H9 (cell line): ENCODE measurements around the gene PITPNM3. TPM values are rescaled to one million over a fixed set of nuclear protein-coding genes. Genes with fewer than 3 reads are reported as not detected.

ENCODE experiments used
- DNase-seq: peaks from one replicate; pipeline ENCODE4 v3.0.0-alpha.2; 2017
- H2AFZ ChIP-seq: one replicate; pipeline ENCODE4 v1.6.1; 2013; ENCODE audit warnings: mild to moderate bottlenecking, low read length, control low read depth, moderate library complexity
- H2AK5ac ChIP-seq: 2 replicates; pipeline ENCODE4 v1.6.1; 2013; ENCODE audit warnings: low read length, control low read depth, mixed read lengths; ENCODE audit not compliant: insufficient read length
- H2BK120ac ChIP-seq: one replicate; pipeline ENCODE4 v1.6.1; 2013; ENCODE audit warnings: low read depth, mild to moderate bottlenecking, low read length, control low read depth, inconsistent platforms; ENCODE audit not compliant: poor library complexity, severe bottlenecking
- H2BK12ac ChIP-seq: 2 replicates; pipeline ENCODE4 v1.6.1; 2013; ENCODE audit warnings: low read length, control low read depth, mixed read lengths, low read depth; ENCODE audit not compliant: insufficient read length
- H2BK15ac ChIP-seq: 2 replicates; pipeline ENCODE4 v1.6.1; 2013; ENCODE audit warnings: low read depth, low read length, control low read depth
- H2BK20ac ChIP-seq: one replicate; pipeline ENCODE4 v1.6.1; 2013; ENCODE audit warnings: low read depth, mild to moderate bottlenecking, low read length, control low read depth, inconsistent platforms; ENCODE audit not compliant: poor library complexity, severe bottlenecking
- H2BK5ac ChIP-seq: 2 replicates; pipeline ENCODE4 v1.6.1; 2013; ENCODE audit warnings: low read length, control low read depth, mixed read lengths; ENCODE audit not compliant: insufficient read length
- H3K14ac ChIP-seq: 2 replicates; pipeline ENCODE4 v1.6.1; 2013; ENCODE audit warnings: low read length, control low read depth; ENCODE audit not compliant: insufficient read depth
- H3K18ac ChIP-seq: 2 replicates; pipeline ENCODE4 v1.6.1; 2013; ENCODE audit warnings: low read depth, mild to moderate bottlenecking, mixed read lengths, low read length, control low read depth; ENCODE audit not compliant: insufficient read length
- H3K23ac ChIP-seq: 2 replicates; pipeline ENCODE4 v1.6.1; 2013; ENCODE audit warnings: low read length, control low read depth, mixed read lengths, low read depth; ENCODE audit not compliant: insufficient read length
- H3K23me2 ChIP-seq: 2 replicates; pipeline ENCODE4 v1.6.1; 2013; ENCODE audit warnings: low read depth, mild to moderate bottlenecking, mixed read lengths, low read length, control low read depth; ENCODE audit not compliant: insufficient read length, poor library complexity, severe bottlenecking
- H3K27ac ChIP-seq: 2 replicates; pipeline ENCODE4 v1.5.1; 2013; ENCODE audit warnings: low read length, control low read depth, mixed read lengths, low read depth; ENCODE audit not compliant: insufficient read length
- H3K27me3 ChIP-seq: 2 replicates; pipeline ENCODE4 v1.6.1; 2013; ENCODE audit warnings: low read length, control low read depth, inconsistent platforms; ENCODE audit not compliant: insufficient read depth
- H3K4ac ChIP-seq: 2 replicates; pipeline ENCODE4 v1.6.1; 2013; ENCODE audit warnings: low read depth, mild to moderate bottlenecking, control low read depth, inconsistent platforms, low read length, moderate library complexity
- H3K4me1 ChIP-seq: 2 replicates; pipeline ENCODE4 v1.6.1; 2013; ENCODE audit warnings: low read length, control low read depth, inconsistent platforms; ENCODE audit not compliant: insufficient read depth
- H3K4me2 ChIP-seq: 2 replicates; pipeline ENCODE4 v1.6.1; 2013; ENCODE audit warnings: low read length, control low read depth, mixed read lengths; ENCODE audit not compliant: insufficient read length, insufficient read depth
- H3K56ac ChIP-seq: 2 replicates; pipeline ENCODE4 v1.6.1; 2013; ENCODE audit warnings: low read depth, mild to moderate bottlenecking, mixed read lengths, low read length, control low read depth; ENCODE audit not compliant: insufficient read length
- H3K79me1 ChIP-seq: 2 replicates; pipeline ENCODE4 v1.6.1; 2013; ENCODE audit warnings: low read depth, mild to moderate bottlenecking, moderate library complexity, low read length, control low read depth, inconsistent platforms; ENCODE audit not compliant: insufficient read depth, poor library complexity, severe bottlenecking
- H3K79me2 ChIP-seq: 2 replicates; pipeline ENCODE4 v1.6.1; 2013; ENCODE audit warnings: low read length, control low read depth, inconsistent platforms; ENCODE audit not compliant: insufficient read depth
- H3K9ac ChIP-seq: 2 replicates; pipeline ENCODE4 v1.6.1; 2013; ENCODE audit warnings: low read length, control low read depth, mixed read lengths; ENCODE audit not compliant: insufficient read length; ENCODE audit errors: extremely low read depth
- H3K9me3 ChIP-seq: one replicate; pipeline ENCODE4 v1.6.1; 2013; ENCODE audit warnings: low read depth, low read length, inconsistent platforms; ENCODE audit not compliant: control insufficient read depth
- H3T11ph ChIP-seq: one replicate; pipeline ENCODE4 v1.6.1; 2013; ENCODE audit warnings: mild to moderate bottlenecking, low read length, control low read depth, inconsistent platforms
- H4K20me1 ChIP-seq: one replicate; pipeline ENCODE4 v1.6.1; 2013; ENCODE audit not compliant: control insufficient read depth, insufficient read length, insufficient read depth
- H4K5ac ChIP-seq: 2 replicates; pipeline ENCODE4 v1.6.1; 2013; ENCODE audit warnings: low read depth, mild to moderate bottlenecking, mixed read lengths, low read length, control low read depth; ENCODE audit not compliant: insufficient read length
- H4K8ac ChIP-seq: replicated peaks from 2 replicates; pipeline ENCODE4 v1.6.1; 2013; ENCODE audit warnings: low read length, control low read depth, mixed read lengths, low read depth; ENCODE audit not compliant: insufficient read length
- H4K91ac ChIP-seq: 2 replicates; pipeline ENCODE4 v1.6.1; 2013; ENCODE audit warnings: low read depth, mild to moderate bottlenecking, moderate library complexity, mixed read lengths, low read length, control low read depth; ENCODE audit not compliant: insufficient read length
- H3K27ac Mint-ChIP-seq, 3 experiments: 2 replicates in 2 of 3; 3 replicates in 1 of 3; pipeline ENCODE4 v1.8.0; 2020 to 2021; ENCODE audit warnings: mixed read lengths in 3 of 3, mild to moderate bottlenecking in 1 of 3, moderate library complexity in 1 of 3
- H3K27me3 Mint-ChIP-seq: 2 replicates; pipeline ENCODE4 v1.8.0; 2021; ENCODE audit warnings: low read depth, mild to moderate bottlenecking, moderate library complexity, mixed read lengths
- H3K36me3 Mint-ChIP-seq, 3 experiments: 2 replicates in 2 of 3; 3 replicates in 1 of 3; pipeline ENCODE4 v1.8.0; 2020 to 2021; ENCODE audit warnings: low read depth in 3 of 3, mixed read lengths in 3 of 3; ENCODE audit not compliant: insufficient read depth in 1 of 3
- H3K4me1 Mint-ChIP-seq, 2 experiments: 2 replicates each; pipeline ENCODE4 v1.8.0; 2020; ENCODE audit warnings: mixed read lengths in 2 of 2
- H3K4me3 Mint-ChIP-seq, 2 experiments: 2 replicates in 1 of 2; 3 replicates in 1 of 2; pipeline ENCODE4 v1.8.0; 2020 to 2021; ENCODE audit warnings: mild to moderate bottlenecking in 2 of 2, mixed read lengths in 2 of 2, moderate library complexity in 1 of 2
- H3K9me3 Mint-ChIP-seq, 2 experiments: 2 replicates in 1 of 2; 3 replicates in 1 of 2; pipeline ENCODE4 v1.8.0; 2020; ENCODE audit warnings: mild to moderate bottlenecking in 2 of 2, mixed read lengths in 2 of 2, moderate library complexity in 1 of 2
- CTCF ChIP-seq: fragments of 200-600 bp; sonication (generic); conservative IDR thresholded peaks from 3 replicates; pipeline ENCODE4 v1.8.0; 2021; ENCODE audit warnings: antibody characterized with exemption, mild to moderate bottlenecking
- WGBS: extraction: QIAGEN DNeasy Blood & Tissue Kit; methylation state at CpG from one replicate; pipeline ENCODE4 v1.1.7; 2013; ENCODE audit warnings: missing lambda C conversion rate, low lambda C conversion rate, mixed read lengths; ENCODE audit not compliant: insufficient read length; ENCODE audit errors: extremely low coverage; 5-methylcytosine and 5-hydroxymethylcytosine counted together
- total RNA-seq: library from RNA; stranded (reverse); gene quantifications from 2 replicates; pipeline ENCODE4 v1.2.1, GENCODE V29; 2021

The PITPNM3 gene
- total RNA-seq, 1 experiment from 2014 or later, result 3.4 TPM

GRCh38 chr17:6455321-6455705 is 101.0 kb downstream of the PITPNM3 start:
- Histone ChIP-seq H2BK12ac (no peak overlapping the region), H3K4ac (no peak overlapping the region), H3K23me2 (peaks cover 5% of the 10 kb centered on the region), H3K9me3 (no peaks in the 10 kb centered on the region), H2BK5ac (no peak overlapping the region), H2BK15ac (no peak overlapping the region), H3K4me1 (peaks cover 12% of the 10 kb centered on the region; the same call in 1 of the 2 replicates), H3K14ac (peak overlapping the region; percentile 89), H3K79me2 (no peaks in the 10 kb centered on the region), H3K56ac (no peak overlapping the region), H4K5ac (no peak overlapping the region), H4K8ac (no peak overlapping the region), H3K23ac (no peak overlapping the region), H4K91ac (peak overlapping the region; percentile 13), H3K4me2 (peak overlapping the region; percentile 61), H2AFZ (no peak overlapping the region), H3K18ac (peak overlapping the region; percentile 68), H3K79me1 (no peaks in the 10 kb centered on the region), H2BK120ac (no peak overlapping the region), H3K9ac (no peak overlapping the region), H3K27me3 (no peaks in the 10 kb centered on the region), H3T11ph (no peak overlapping the region), H4K20me1 (no peaks in the 10 kb centered on the region), H3K27ac (no peak overlapping the region), H2AK5ac (no peak overlapping the region), H2BK20ac (no peak overlapping the region)
- Mint-ChIP-seq H3K9me3 (no peaks in the 10 kb centered on the region; a peak in 1 of 5 replicates), H3K4me1 (peaks cover 45 to 56% of the 10 kb centered on the region in 2 experiments), H3K27me3 (peaks cover 3% of the 10 kb centered on the region), H3K36me3 (peaks cover 0 to 11% (median 1%) of the 10 kb centered on the region in 3 experiments; a peak in 4 of 7 replicates), H3K27ac (no peak overlapping the region), H3K4me3 (peak overlapping the region; percentile 62 to 71)
- no CpG with 5 or more reads among the region's 35 CpGs for WGBS
- DNase-seq, result peak; percentile 81
- TF ChIP-seq CTCF, result no peak
